GM08714 (cell line): ENCODE results near the gene INHBB.
"Not testable (repeated sequence)": the region's sequence is repeated elsewhere in the genome, so short reads cannot be mapped to it uniquely, and the experiment has no call there.

Experiments used
- H3K4me3 ChIP-seq: fragments of 200-500 bp; sonication (Bioruptor generic); 2 replicates; pipeline ENCODE4 v1.5.1; 2014; ENCODE audit warnings: mild to moderate bottlenecking, low read length, inconsistent platforms
- ZNF274 ChIP-seq: IDR thresholded peaks from 2 replicates; pipeline ENCODE4 v1.6.1; 2012; ENCODE audit warnings: mild to moderate bottlenecking, low read depth, low read length

Gene INHBB

GRCh38 chr2:120383631-120384340, 37.9 kb downstream of the INHBB start:
- H3K4me3 ChIP-seq, result no peak overlapping the region
- no peak for TF ChIP-seq ZNF274

- no peak for TF ChIP-seq ZNF274
- H3K4me3 ChIP-seq, result no peak overlapping the region
Measured at GRCh38 chr2:120384486-120385354, 38.8 kb downstream of the INHBB start.

GRCh38 chr2:120385355-120386127, 39.6 kb downstream of the INHBB start:
- no peak overlapping the region for H3K4me3 ChIP-seq
- no peak for TF ChIP-seq ZNF274

- TF ChIP-seq ZNF274, result no peak
- no peak overlapping the region for H3K4me3 ChIP-seq
Measured at GRCh38 chr2:120388222-120389035, 42.5 kb downstream of the INHBB start.

- no peak overlapping the region for H3K4me3 ChIP-seq
- TF ChIP-seq ZNF274, result no peak
Measured at GRCh38 chr2:120389036-120389391, 43.1 kb downstream of the INHBB start.

- no peak overlapping the region for H3K4me3 ChIP-seq
- TF ChIP-seq ZNF274, result no peak
Measured at GRCh38 chr2:120390381-120391055, 44.6 kb downstream of the INHBB start.

- H3K4me3 ChIP-seq, result not testable (repeated sequence)
Measured at GRCh38 chr2:120391382-120391781, 45.4 kb downstream of the INHBB start.

- TF ChIP-seq ZNF274, result no peak
- H3K4me3 ChIP-seq, result no peak overlapping the region
Measured at GRCh38 chr2:120391911-120392665, 46.2 kb downstream of the INHBB start.

- H3K4me3 ChIP-seq, result no peak overlapping the region
- no peak for TF ChIP-seq ZNF274
Measured at GRCh38 chr2:120392923-120393322, 47.0 kb downstream of the INHBB start.

- no peak for TF ChIP-seq ZNF274
- no peak overlapping the region for H3K4me3 ChIP-seq
Measured at GRCh38 chr2:120393456-120393855, 47.5 kb downstream of the INHBB start.

GRCh38 chr2:120394764-120395163, 48.8 kb downstream of the INHBB start:
- no peak overlapping the region for H3K4me3 ChIP-seq
- no peak for TF ChIP-seq ZNF274

- no peak for TF ChIP-seq ZNF274
Measured at GRCh38 chr2:120395221-120396012, 49.5 kb downstream of the INHBB start.

More at GRCh38 chr2:120395221-120396012, 49.5 kb downstream of the INHBB start:
- H3K4me3 ChIP-seq, result no peak overlapping the region
